ENCODE measurements around the gene HEATR1. TPM values are rescaled to one million over a fixed set of nuclear protein-coding genes. Genes with fewer than 3 reads are reported as not detected.

HEATR1 gene
- total RNA-seq, 1 donor from 2014 or later = 27.4 TPM

- Histone ChIP-seq H3K27me3 (ENCODE audit: control insufficient read depth, insufficient read depth, low read length) (no peaks in the 10 kb centered on the region), H3K4me3 (ENCODE audit: low read depth, low read length) (no peak overlapping the region), H3K36me3 (ENCODE audit: control insufficient read depth, insufficient read depth, low read length) (peaks cover 5% of the 10 kb centered on the region)
- DNase-seq (ENCODE audit: low read depth) = no peak
- TF ChIP-seq CTCF (IDR thresholded peaks at IDR 0.05; ENCODE audit: insufficient read depth, low read length, poor library complexity, severe bottlenecking) = no peak
Measured at GRCh38 chr1:236552901-236553300, 51.4 kb downstream of the HEATR1 start.

GRCh38 chr1:236552096-236552495, 52.2 kb downstream of the HEATR1 start:
- Histone ChIP-seq H3K27me3 (ENCODE audit: control insufficient read depth, insufficient read depth, low read length) (no peaks in the 10 kb centered on the region), H3K36me3 (ENCODE audit: control insufficient read depth, insufficient read depth, low read length) (peaks cover 7% of the 10 kb centered on the region), H3K4me3 (ENCODE audit: low read depth, low read length) (no peak overlapping the region)
- DNase-seq (ENCODE audit: low read depth) = no peak
- no peak for TF ChIP-seq CTCF (IDR thresholded peaks at IDR 0.05; ENCODE audit: insufficient read depth, low read length, poor library complexity, severe bottlenecking)

- no peak overlapping the region for H3K4me3 ChIP-seq (ENCODE audit: low read depth, low read length)
- peaks cover 7% of the 10 kb centered on the region for H3K36me3 ChIP-seq (ENCODE audit: control insufficient read depth, insufficient read depth, low read length)
- no peaks in the 10 kb centered on the region for H3K27me3 ChIP-seq (ENCODE audit: control insufficient read depth, insufficient read depth, low read length)
- TF ChIP-seq CTCF (IDR thresholded peaks at IDR 0.05; ENCODE audit: insufficient read depth, low read length, poor library complexity, severe bottlenecking) = no peak
- no peak for DNase-seq (ENCODE audit: low read depth)
Measured at GRCh38 chr1:236550961-236551851, 53.1 kb downstream of the HEATR1 start.

- no peak for TF ChIP-seq CTCF (IDR thresholded peaks at IDR 0.05; ENCODE audit: insufficient read depth, low read length, poor library complexity, severe bottlenecking)
- no peak for DNase-seq (ENCODE audit: low read depth)
- Histone ChIP-seq H3K4me3 (ENCODE audit: low read depth, low read length) (no peak overlapping the region), H3K27me3 (ENCODE audit: control insufficient read depth, insufficient read depth, low read length) (no peaks in the 10 kb centered on the region), H3K36me3 (ENCODE audit: control insufficient read depth, insufficient read depth, low read length) (peaks cover 3% of the 10 kb centered on the region)
Measured at GRCh38 chr1:236548452-236548851, 55.9 kb downstream of the HEATR1 start.

- no peak for DNase-seq (ENCODE audit: low read depth)
- Histone ChIP-seq H3K27me3 (ENCODE audit: control insufficient read depth, insufficient read depth, low read length) (no peaks in the 10 kb centered on the region), H3K4me3 (ENCODE audit: low read depth, low read length) (no peak overlapping the region), H3K36me3 (ENCODE audit: control insufficient read depth, insufficient read depth, low read length) (peaks cover 4% of the 10 kb centered on the region)
- TF ChIP-seq CTCF (IDR thresholded peaks at IDR 0.05; ENCODE audit: insufficient read depth, low read length, poor library complexity, severe bottlenecking) = no peak
Measured at GRCh38 chr1:236545621-236546169, 58.6 kb downstream of the HEATR1 start.
